ENCODE results near the gene BCDIN3D.
"Not testable (repeated sequence)": the region's sequence is repeated elsewhere in the genome, so short reads cannot be mapped to it uniquely, and the experiment has no call there.

The BCDIN3D gene

GRCh38 chr12:49873361-49873934 is 30.5 kb upstream of the BCDIN3D start:
- in situ Hi-C loops (cut with HindIII; ENCODE audit: low pct_ligation_motif_present, low sequenced_read_pairs) = no loop called here

GRCh38 chr12:49872781-49873181 is 29.9 kb upstream of the BCDIN3D start:
- Histone ChIP-seq H3K27me3 (replicated peaks) (peaks cover 2% of the 10 kb centered on the region), H3K27ac (no peak overlapping the region), H3K4me3 (ENCODE audit: low read depth, low read length) (no peak overlapping the region), H3K36me3 (replicated peaks) (no peaks in the 10 kb centered on the region)
- in situ Hi-C loops (cut with HindIII; ENCODE audit: low pct_ligation_motif_present, low sequenced_read_pairs) = no loop called here
- no peak for TF ChIP-seq CTCF (IDR thresholded peaks at IDR 0.05; ENCODE audit: low read depth, low read length, missing control alignments)
- DNase-seq = peak; percentile 43

More at GRCh38 chr12:49873361-49873934, 30.5 kb upstream of the BCDIN3D start:
- Histone ChIP-seq H3K36me3 (replicated peaks) (no peaks in the 10 kb centered on the region), H3K27ac (no peak overlapping the region), H3K27me3 (replicated peaks) (peaks cover 2% of the 10 kb centered on the region), H3K4me3 (ENCODE audit: low read depth, low read length) (no peak overlapping the region)
- DNase-seq = no peak
- TF ChIP-seq CTCF (IDR thresholded peaks at IDR 0.05; ENCODE audit: low read depth, low read length, missing control alignments) = no peak

GRCh38 chr12:49872381-49872780 is 29.5 kb upstream of the BCDIN3D start:
- H3K4me3 ChIP-seq (ENCODE audit: low read depth, low read length) = no peak overlapping the region
- DNase-seq = no peak
- no peaks in the 10 kb centered on the region for H3K36me3 ChIP-seq (replicated peaks)
- peaks cover 2% of the 10 kb centered on the region for H3K27me3 ChIP-seq (replicated peaks)
- no peak overlapping the region for H3K27ac ChIP-seq
- no peak for TF ChIP-seq CTCF (IDR thresholded peaks at IDR 0.05; ENCODE audit: low read depth, low read length, missing control alignments)
- in situ Hi-C loops (cut with HindIII; ENCODE audit: low pct_ligation_motif_present, low sequenced_read_pairs) = no loop called here

GRCh38 chr12:49871811-49872251 is 28.9 kb upstream of the BCDIN3D start:
- in situ Hi-C loops (cut with HindIII; ENCODE audit: low pct_ligation_motif_present, low sequenced_read_pairs); H3K36me3 ChIP-seq (replicated peaks); DNase-seq; H3K27ac ChIP-seq; H3K4me3 ChIP-seq (ENCODE audit: low read depth, low read length); H3K27me3 ChIP-seq (replicated peaks): not testable (repeated sequence)

GRCh38 chr12:49871263-49871561 is 28.3 kb upstream of the BCDIN3D start:
- peaks cover 2% of the 10 kb centered on the region for H3K27me3 ChIP-seq (replicated peaks)
- H3K36me3 ChIP-seq (replicated peaks) = no peaks in the 10 kb centered on the region
- TF ChIP-seq CTCF (IDR thresholded peaks at IDR 0.05; ENCODE audit: low read depth, low read length, missing control alignments) = no peak
- no peak overlapping the region for H3K4me3 ChIP-seq (ENCODE audit: low read depth, low read length)
- in situ Hi-C loops (cut with HindIII; ENCODE audit: low pct_ligation_motif_present, low sequenced_read_pairs) = no loop called here
- DNase-seq = no peak
- no peak overlapping the region for H3K27ac ChIP-seq

- no peak for DNase-seq
- no peaks in the 10 kb centered on the region for H3K36me3 ChIP-seq (replicated peaks)
- peaks cover 2% of the 10 kb centered on the region for H3K27me3 ChIP-seq (replicated peaks)
- in situ Hi-C loops (cut with HindIII; ENCODE audit: low pct_ligation_motif_present, low sequenced_read_pairs) = no loop called here
- no peak overlapping the region for H3K27ac ChIP-seq
- no peak for TF ChIP-seq CTCF (IDR thresholded peaks at IDR 0.05; ENCODE audit: low read depth, low read length, missing control alignments)
- no peak overlapping the region for H3K4me3 ChIP-seq (ENCODE audit: low read depth, low read length)
These were observed 27.8 kb upstream of the BCDIN3D start for GRCh38 chr12:49870501-49871262.

Measured in brain microvascular endothelial cell (primary cell).